Esophagus squamous epithelium (tissue), 5 donors: ENCODE results near the gene IFI27L2. TPM values are rescaled to one million over a fixed set of nuclear protein-coding genes. Genes with fewer than 3 reads are reported as not detected.

Experiments
- DNase-seq: peaks from one replicate; lab custom pipeline; 2025; lab: John Stamatoyannopoulos, UW
- H3K27ac ChIP-seq, 4 donors: fragments of 200-600 bp; sonication (generic); one replicate each; pipeline ENCODE4 v1.5.1; 2016 to 2019; ENCODE audit warnings: mild to moderate bottlenecking in 1 of 4
- H3K27me3 ChIP-seq, 4 donors: fragments of 200-600 bp; sonication (generic); 1 replicate in 3 of 4; 2 replicates in 1 of 4; pipeline versions ENCODE4 v1.5.1 to v1.6.0; 2017 to 2021; ENCODE audit warnings: antibody characterized with exemption in 1 of 4
- H3K36me3 ChIP-seq, 3 donors: fragments of 200-600 bp; sonication (generic); one replicate each; pipeline ENCODE4 v1.5.1; 2016 to 2019
- H3K4me1 ChIP-seq, 3 donors: fragments of 200-600 bp; sonication (generic); one replicate each; pipeline ENCODE4 v1.5.1; 2017 to 2019
- H3K4me3 ChIP-seq, 4 donors: fragments of 200-600 bp; sonication (generic); 1 replicate in 3 of 4; 2 replicates in 1 of 4; pipeline ENCODE4 v1.5.1; 2016 to 2019; ENCODE audit warnings: mild to moderate bottlenecking in 2 of 4, moderate library complexity in 1 of 4
- H3K9me3 ChIP-seq, 3 donors: fragments of 200-600 bp; sonication (generic); one replicate each; pipeline ENCODE4 v1.5.1; 2016 to 2019
- CTCF ChIP-seq, 6 experiments: fragments of 450-650 bp in 4 of 6; fragments of 200-600 bp in 2 of 6; sonication (generic) in 2 of 6; IDR thresholded peaks; one replicate each; pipeline ENCODE4 v1.5.1; 2016 to 2019; ENCODE audit warnings: antibody characterized with exemption in 6 of 6, mild to moderate bottlenecking in 4 of 6, moderate library complexity in 4 of 6
- POLR2A ChIP-seq, 4 donors: fragments of 450-650 bp; IDR thresholded peaks; one replicate each; pipeline ENCODE4 v1.6.1; 2017; ENCODE audit warnings: antibody characterized with exemption in 4 of 4, mild to moderate bottlenecking in 4 of 4, moderate library complexity in 3 of 4
- WGBS, 2 donors: methylation state at CpG; one replicate each; pipeline ENCODE4 v1.1.5; 2018; 5-methylcytosine and 5-hydroxymethylcytosine counted together
- intact Hi-C: fragments of 100-400 bp; cut with DNase I; formaldehyde crosslinking; loops from one replicate; pipeline ENCODE4 v1.15.0; 2022
- total RNA-seq, 4 donors: library from RNA; depleted of rRNA; stranded (reverse); fragments of >200 nt; gene quantifications; one replicate each; pipeline ENCODE4 v1.1.0, GENCODE V29; 2016
- donor health status: DM: yes; HTN: yes; CAD: no.

IFI27L2 gene
- total RNA-seq, 4 donors from 2014 or later = 50.6 to 97.1 (median 66.0) TPM

- Histone ChIP-seq H3K9me3 (no peaks in the 10 kb centered on the region), H3K27ac (no peak overlapping the region), H3K36me3 (peaks cover 0 to 19% (median 0%) of the 10 kb centered on the region in 3 donors), H3K27me3 (no peaks in the 10 kb centered on the region), H3K4me1 (no peaks in the 10 kb centered on the region), H3K4me3 (no peak overlapping the region)
- no peak for TF ChIP-seq CTCF (IDR thresholded peaks at IDR 0.05)
- TF ChIP-seq POLR2A (IDR thresholded peaks at IDR 0.05) = no peak
- intact Hi-C loops = no loop called here
- WGBS, 2 donors = 88 to 93% methylated on average over 1 to 2 of the region's 10 CpGs
- no peak for DNase-seq
Observed at GRCh38 chr14:94101748-94102147, 27.7 kb downstream of the IFI27L2 start.

- no peak for TF ChIP-seq POLR2A (IDR thresholded peaks at IDR 0.05)
- no peak for TF ChIP-seq CTCF (IDR thresholded peaks at IDR 0.05)
- intact Hi-C loops = no loop called here
- Histone ChIP-seq H3K36me3 (peaks cover 0 to 21% (median 0%) of the 10 kb centered on the region in 3 donors), H3K27ac (no peak overlapping the region), H3K4me3 (no peak overlapping the region), H3K27me3 (no peaks in the 10 kb centered on the region), H3K4me1 (no peaks in the 10 kb centered on the region), H3K9me3 (no peaks in the 10 kb centered on the region)
- WGBS, 2 donors = 33 to 53% methylated on average over 3 of the region's 4 CpGs
- no peak for DNase-seq
Observed at GRCh38 chr14:94100847-94101246, 28.6 kb downstream of the IFI27L2 start.

GRCh38 chr14:94099006-94099405, 30.4 kb downstream of the IFI27L2 start:
- H3K36me3 ChIP-seq = peaks cover 0 to 21% (median 0%) of the 10 kb centered on the region in 3 donors
- DNase-seq = no peak
- no peak for TF ChIP-seq CTCF (IDR thresholded peaks at IDR 0.05)
- no peak for TF ChIP-seq POLR2A (IDR thresholded peaks at IDR 0.05)
- intact Hi-C loops = no loop called here
- H3K4me1 ChIP-seq = no peaks in the 10 kb centered on the region
- WGBS, 2 donors = 81 to 98% methylated on average over 6 of the region's 6 CpGs
- no peak overlapping the region for H3K27ac ChIP-seq
- no peaks in the 10 kb centered on the region for H3K9me3 ChIP-seq
- H3K27me3 ChIP-seq = no peaks in the 10 kb centered on the region
- H3K4me3 ChIP-seq = no peak overlapping the region

- WGBS, 2 donors = 69 to 75% methylated on average over 9 to 10 of the region's 10 CpGs
Observed at GRCh38 chr14:94098326-94098992, 30.9 kb downstream of the IFI27L2 start.

More at GRCh38 chr14:94098326-94098992, 30.9 kb downstream of the IFI27L2 start:
- Histone ChIP-seq H3K9me3 (no peaks in the 10 kb centered on the region), H3K36me3 (peaks cover 0 to 21% (median 0%) of the 10 kb centered on the region in 3 donors), H3K27me3 (no peaks in the 10 kb centered on the region), H3K27ac (no peak overlapping the region), H3K4me1 (no peaks in the 10 kb centered on the region), H3K4me3 (no peak overlapping the region)
- DNase-seq = no peak
- TF ChIP-seq CTCF (IDR thresholded peaks at IDR 0.05) = no peak
- TF ChIP-seq POLR2A (IDR thresholded peaks at IDR 0.05) = no peak
- intact Hi-C loops = no loop called here
